Measurements from ENCODE around the gene TSPEAR. TPM values are rescaled to one million over a fixed set of nuclear protein-coding genes. Genes with fewer than 3 reads are reported as not detected.

TSPEAR gene
- total and polyA plus RNA-seq, 2 of the 13 experiments (the other 11 are each of a cell fraction or from before 2014, with no cell fraction given): 0.07 to 0.32 TPM

DNA sequence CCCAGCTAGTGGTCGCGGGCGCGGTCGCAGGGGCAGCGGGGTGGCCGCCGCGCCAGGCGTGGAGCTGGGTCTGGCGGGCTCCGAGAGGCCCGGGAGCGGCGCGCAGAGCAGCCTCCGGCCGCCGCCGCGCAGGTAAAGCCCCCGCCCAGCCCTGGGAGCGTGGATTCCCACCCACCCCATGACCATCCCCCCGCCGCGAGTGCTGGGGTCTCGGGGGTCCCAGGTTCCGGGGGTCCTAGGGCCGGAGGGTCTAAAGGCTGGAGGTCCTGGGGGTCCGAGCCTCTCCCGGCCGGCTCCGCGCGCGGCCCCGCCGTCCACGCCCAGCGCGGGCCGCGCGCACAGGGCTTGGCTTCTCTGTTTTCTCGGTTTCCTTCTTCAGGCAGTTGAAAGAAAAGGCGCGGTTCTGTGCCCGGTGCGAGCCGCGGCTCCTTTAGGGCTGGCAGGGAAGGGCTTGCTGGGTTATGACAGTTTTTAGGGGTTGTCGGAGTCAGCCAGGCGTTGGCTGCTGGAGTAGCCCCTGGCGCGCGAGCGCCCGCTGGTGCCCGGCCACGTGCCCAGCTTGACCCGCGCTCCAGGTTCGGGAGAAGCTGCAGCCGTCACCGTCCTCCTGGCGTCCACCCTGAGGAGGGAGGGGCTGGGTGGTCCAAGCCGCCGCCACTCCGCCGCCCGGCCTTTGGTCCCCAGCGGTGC, 255.7 kb downstream of the TSPEAR start (continued):
- TF ChIP-seq, protein P1, sequence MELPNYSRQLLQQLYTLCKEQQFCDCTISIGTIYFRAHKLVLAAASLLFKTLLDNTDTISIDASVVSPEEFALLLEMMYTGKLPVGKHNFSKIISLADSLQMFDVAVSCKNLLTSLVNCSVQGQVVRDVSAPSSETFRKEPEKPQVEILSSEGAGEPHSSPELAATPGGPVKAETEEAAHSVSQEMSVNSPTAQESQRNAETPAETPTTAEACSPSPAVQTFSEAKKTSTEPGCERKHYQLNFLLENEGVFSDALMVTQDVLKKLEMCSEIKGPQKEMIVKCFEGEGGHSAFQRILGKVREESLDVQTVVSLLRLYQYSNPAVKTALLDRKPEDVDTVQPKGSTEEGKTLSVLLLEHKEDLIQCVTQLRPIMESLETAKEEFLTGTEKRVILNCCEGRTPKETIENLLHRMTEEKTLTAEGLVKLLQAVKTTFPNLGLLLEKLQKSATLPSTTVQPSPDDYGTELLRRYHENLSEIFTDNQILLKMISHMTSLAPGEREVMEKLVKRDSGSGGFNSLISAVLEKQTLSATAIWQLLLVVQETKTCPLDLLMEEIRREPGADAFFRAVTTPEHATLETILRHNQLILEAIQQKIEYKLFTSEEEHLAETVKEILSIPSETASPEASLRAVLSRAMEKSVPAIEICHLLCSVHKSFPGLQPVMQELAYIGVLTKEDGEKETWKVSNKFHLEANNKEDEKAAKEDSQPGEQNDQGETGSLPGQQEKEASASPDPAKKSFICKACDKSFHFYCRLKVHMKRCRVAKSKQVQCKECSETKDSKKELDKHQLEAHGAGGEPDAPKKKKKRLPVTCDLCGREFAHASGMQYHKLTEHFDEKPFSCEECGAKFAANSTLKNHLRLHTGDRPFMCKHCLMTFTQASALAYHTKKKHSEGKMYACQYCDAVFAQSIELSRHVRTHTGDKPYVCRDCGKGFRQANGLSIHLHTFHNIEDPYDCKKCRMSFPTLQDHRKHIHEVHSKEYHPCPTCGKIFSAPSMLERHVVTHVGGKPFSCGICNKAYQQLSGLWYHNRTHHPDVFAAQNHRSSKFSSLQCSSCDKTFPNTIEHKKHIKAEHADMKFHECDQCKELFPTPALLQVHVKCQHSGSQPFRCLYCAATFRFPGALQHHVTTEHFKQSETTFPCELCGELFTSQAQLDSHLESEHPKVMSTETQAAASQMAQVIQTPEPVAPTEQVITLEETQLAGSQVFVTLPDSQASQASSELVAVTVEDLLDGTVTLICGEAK (IDR thresholded peaks at IDR 0.05): no peak
- TF ChIP-seq, protein P1 (CRISPR knock-in tag; IDR thresholded peaks at IDR 0.05): no peak
- TF ChIP-seq MZF1 (CRISPR knock-in tag; IDR thresholded peaks at IDR 0.05; ENCODE audit: borderline replicate concordance) (no peak), ZNF883 (CRISPR knock-in tag; IDR thresholded peaks at IDR 0.05; ENCODE audit: not compliant biosample characterization) (peak; percentile 1), TFDP2 (CRISPR knock-in tag; IDR thresholded peaks at IDR 0.05) (no peak), ZNF17 (CRISPR knock-in tag; IDR thresholded peaks at IDR 0.05) (no peak), MYC (CRISPR knock-in tag; IDR thresholded peaks at IDR 0.05; ENCODE audit: borderline replicate concordance) (peak; percentile 53; the same call in 1 of the 2 replicates), ISX (CRISPR knock-in tag; conservative IDR thresholded peaks at IDR 0.05) (no peak), ZNF614 (CRISPR knock-in tag; IDR thresholded peaks at IDR 0.05; ENCODE audit: borderline replicate concordance) (no peak), ZNF672 (CRISPR knock-in tag; IDR thresholded peaks at IDR 0.05) (no peak), ZNF781 (CRISPR knock-in tag; IDR thresholded peaks at IDR 0.05; ENCODE audit: borderline replicate concordance, not compliant biosample characterization) (no peak)
- TF ChIP-seq, protein P2, sequence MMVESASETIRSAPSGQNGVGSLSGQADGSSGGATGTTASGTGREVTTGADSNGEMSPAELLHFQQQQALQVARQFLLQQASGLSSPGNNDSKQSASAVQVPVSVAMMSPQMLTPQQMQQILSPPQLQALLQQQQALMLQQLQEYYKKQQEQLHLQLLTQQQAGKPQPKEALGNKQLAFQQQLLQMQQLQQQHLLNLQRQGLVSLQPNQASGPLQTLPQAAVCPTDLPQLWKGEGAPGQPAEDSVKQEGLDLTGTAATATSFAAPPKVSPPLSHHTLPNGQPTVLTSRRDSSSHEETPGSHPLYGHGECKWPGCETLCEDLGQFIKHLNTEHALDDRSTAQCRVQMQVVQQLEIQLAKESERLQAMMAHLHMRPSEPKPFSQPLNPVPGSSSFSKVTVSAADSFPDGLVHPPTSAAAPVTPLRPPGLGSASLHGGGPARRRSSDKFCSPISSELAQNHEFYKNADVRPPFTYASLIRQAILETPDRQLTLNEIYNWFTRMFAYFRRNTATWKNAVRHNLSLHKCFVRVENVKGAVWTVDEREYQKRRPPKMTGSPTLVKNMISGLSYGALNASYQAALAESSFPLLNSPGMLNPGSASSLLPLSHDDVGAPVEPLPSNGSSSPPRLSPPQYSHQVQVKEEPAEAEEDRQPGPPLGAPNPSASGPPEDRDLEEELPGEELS (CRISPR knock-in tag; IDR thresholded peaks at IDR 0.05): no peak
- TF ChIP-seq, protein P3, sequence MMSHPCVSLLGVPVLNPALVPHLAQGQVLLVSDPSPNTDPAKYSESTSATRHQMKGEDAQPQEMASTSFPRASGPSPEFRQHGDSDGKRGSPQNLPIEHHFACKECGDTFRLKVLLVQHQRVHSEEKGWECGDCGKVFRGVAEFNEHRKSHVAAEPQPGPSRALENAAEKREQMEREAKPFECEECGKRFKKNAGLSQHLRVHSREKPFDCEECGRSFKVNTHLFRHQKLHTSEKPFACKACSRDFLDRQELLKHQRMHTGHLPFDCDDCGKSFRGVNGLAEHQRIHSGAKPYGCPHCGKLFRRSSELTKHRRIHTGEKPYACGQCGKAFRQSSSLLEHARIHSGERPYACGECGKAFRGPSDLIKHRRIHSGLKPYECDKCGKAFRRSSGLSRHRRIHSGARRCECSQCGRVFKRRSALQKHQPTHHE (CRISPR knock-in tag; IDR thresholded peaks at IDR 0.05; ENCODE audit: borderline replicate concordance): 0 out of 2 replicates have a peak, but pooled peaks have one; percentile 48
